Retinal pigment epithelial cell (primary cell): ENCODE measurements around the gene GDA.

Experiments
- DNase-seq: peaks from one replicate; pipeline ENCODE4 v3.0.0-alpha.2; 2010; ENCODE audit warnings: low read depth
- H3K4me3 ChIP-seq: 2 replicates; pipeline ENCODE4 v1.5.1; 2011; ENCODE audit warnings: mild to moderate bottlenecking, low read length, control low read depth, moderate library complexity
- CTCF ChIP-seq: conservative IDR thresholded peaks from 2 replicates; pipeline ENCODE4 v1.5.1; 2011; ENCODE audit warnings: low read depth, low read length, control low read depth, inconsistent platforms

The GDA gene

GRCh38 chr9:72271613-72272478 lies 122.6 kb downstream of the GDA start:
- TF ChIP-seq CTCF: peak; percentile 85
- DNase-seq: peak; percentile 15
- H3K4me3 ChIP-seq: no peak overlapping the region

GRCh38 chr9:72274441-72274840 lies 125.2 kb downstream of the GDA start:
- no peak for DNase-seq
- no peak overlapping the region for H3K4me3 ChIP-seq
- TF ChIP-seq CTCF: no peak

- H3K4me3 ChIP-seq: no peak overlapping the region
- no peak for DNase-seq
- TF ChIP-seq CTCF: no peak
Measured at GRCh38 chr9:72274916-72275315, 125.7 kb downstream of the GDA start.

GRCh38 chr9:72276429-72276828 lies 127.2 kb downstream of the GDA start:
- TF ChIP-seq CTCF: no peak
- DNase-seq: no peak
- H3K4me3 ChIP-seq: no peak overlapping the region

- no peak for DNase-seq
- no peak for TF ChIP-seq CTCF
- H3K4me3 ChIP-seq: no peak overlapping the region
Measured at GRCh38 chr9:72278959-72279358, 129.7 kb downstream of the GDA start.

- peak; percentile 14 for DNase-seq
- peak; percentile 98 for TF ChIP-seq CTCF
- H3K4me3 ChIP-seq: no peak overlapping the region
Measured at GRCh38 chr9:72280913-72281500, 131.8 kb downstream of the GDA start.

- H3K4me3 ChIP-seq: no peak overlapping the region
- TF ChIP-seq CTCF: no peak
- no peak for DNase-seq
Measured at GRCh38 chr9:72289401-72289800, 140.2 kb downstream of the GDA start.
